Tibial nerve (tissue), 4 donors: Measurements from ENCODE around the gene GRM4. TPM values are rescaled to one million over a fixed set of nuclear protein-coding genes. Genes with fewer than 3 reads are reported as not detected.

Source experiments
- DNase-seq, 2 donors: peaks; one replicate each; pipeline ENCODE4 v3.0.0-alpha.2; 2019; ENCODE audit warnings: low spot score in 2 of 2
- H3K27ac ChIP-seq, 4 donors: fragments of 200-600 bp; sonication (generic) in 3 of 4; one replicate each; pipeline ENCODE4 v1.5.1; 2017 to 2019; ENCODE audit warnings: mild to moderate bottlenecking in 1 of 4
- H3K27me3 ChIP-seq, 2 donors: fragments of 200-600 bp; sonication (generic) in 1 of 2; one replicate each; pipeline versions ENCODE4 v1.5.1 to v1.6.0; 2017 to 2019
- H3K36me3 ChIP-seq, 3 donors: fragments of 200-600 bp; sonication (generic); one replicate each; pipeline ENCODE4 v1.5.1; 2018 to 2019
- H3K4me1 ChIP-seq, 4 donors: fragments of 200-600 bp; sonication (generic) in 3 of 4; one replicate each; pipeline ENCODE4 v1.5.1; 2017 to 2019
- H3K4me3 ChIP-seq, 4 donors: fragments of 200-600 bp; sonication (generic) in 3 of 4; one replicate each; pipeline ENCODE4 v1.5.1; 2017 to 2019; ENCODE audit warnings: mild to moderate bottlenecking in 1 of 4, moderate library complexity in 1 of 4
- H3K9me3 ChIP-seq, 4 donors: fragments of 200-600 bp; sonication (generic) in 3 of 4; one replicate each; pipeline ENCODE4 v1.5.1; 2017 to 2019
- CTCF ChIP-seq, 5 experiments: fragments of 200-600 bp in 3 of 5; fragments of 450-650 bp in 2 of 5; sonication (generic) in 3 of 5; IDR thresholded peaks; one replicate each; pipeline ENCODE4 v1.5.1; 2016 to 2019; ENCODE audit warnings: antibody characterized with exemption in 5 of 5, mild to moderate bottlenecking in 3 of 5, moderate library complexity in 2 of 5
- EP300 ChIP-seq, 2 donors: sonication (generic); formaldehyde crosslinking; IDR thresholded peaks; one replicate each; pipeline ENCODE4 v1.6.1; 2017; ENCODE audit warnings: antibody characterized with exemption in 2 of 2, mild to moderate bottlenecking in 1 of 2
- POLR2A ChIP-seq, 2 donors: fragments of 450-650 bp; IDR thresholded peaks; one replicate each; pipeline ENCODE4 v1.6.1; 2017; ENCODE audit warnings: antibody characterized with exemption in 2 of 2, mild to moderate bottlenecking in 2 of 2, moderate library complexity in 2 of 2
- WGBS, 2 donors: methylation state at CpG; one replicate each; pipeline ENCODE4 v1.1.5; 2018; 5-methylcytosine and 5-hydroxymethylcytosine counted together
- total RNA-seq, 4 donors: library from RNA; depleted of rRNA; stranded (reverse); fragments of >200 nt; gene quantifications; one replicate each; pipeline ENCODE4 v1.1.0, GENCODE V29; 2016

GRM4 gene
- total RNA-seq, 4 donors from 2014 or later = not detected

- TF ChIP-seq EP300 (IDR thresholded peaks at IDR 0.05) (no peak), CTCF (IDR thresholded peaks at IDR 0.05) (no peak), POLR2A (IDR thresholded peaks at IDR 0.05) (no peak)
- Histone ChIP-seq H3K9me3 (no peaks in the 10 kb centered on the region), H3K27me3 (peaks cover 0 to 69% of the 10 kb centered on the region in 2 donors), H3K36me3 (no peaks in the 10 kb centered on the region), H3K27ac (no peak overlapping the region), H3K4me3 (no peak overlapping the region), H3K4me1 (peaks cover 0 to 9% (median 0%) of the 10 kb centered on the region in 4 donors)
- no peak for DNase-seq
- WGBS, 2 donors = 63 to 68% methylated on average over 6 of the region's 6 CpGs
These were observed 82.2 kb downstream of the GRM4 start for GRCh38 chr6:34063651-34064050.

- Histone ChIP-seq H3K9me3 (no peaks in the 10 kb centered on the region), H3K27me3 (peaks cover 0 to 61% of the 10 kb centered on the region in 2 donors), H3K4me1 (peaks cover 0 to 9% (median 0%) of the 10 kb centered on the region in 4 donors), H3K4me3 (no peak overlapping the region), H3K36me3 (no peaks in the 10 kb centered on the region), H3K27ac (no peak overlapping the region)
- TF ChIP-seq EP300 (IDR thresholded peaks at IDR 0.05) (no peak), CTCF (IDR thresholded peaks at IDR 0.05) (no peak), POLR2A (IDR thresholded peaks at IDR 0.05) (no peak)
- WGBS, 2 donors = 71 to 79% methylated on average over 6 to 7 of the region's 7 CpGs
- no peak for DNase-seq
These were observed 83.1 kb downstream of the GRM4 start for GRCh38 chr6:34062815-34063214.

- Histone ChIP-seq H3K27ac (no peak overlapping the region), H3K4me1 (peaks cover 0 to 9% (median 0%) of the 10 kb centered on the region in 4 donors), H3K4me3 (no peak overlapping the region), H3K9me3 (no peaks in the 10 kb centered on the region), H3K27me3 (peaks cover 0 to 56% of the 10 kb centered on the region in 2 donors), H3K36me3 (no peaks in the 10 kb centered on the region)
- TF ChIP-seq POLR2A (IDR thresholded peaks at IDR 0.05) = no peak
- TF ChIP-seq CTCF (IDR thresholded peaks at IDR 0.05) = no peak
- no peak for TF ChIP-seq EP300 (IDR thresholded peaks at IDR 0.05)
- WGBS, 2 donors = 91 to 93% methylated on average over 3 of the region's 3 CpGs
- no peak for DNase-seq
These were observed 83.7 kb downstream of the GRM4 start for GRCh38 chr6:34062156-34062555.

- H3K9me3 ChIP-seq = no peaks in the 10 kb centered on the region
- no peaks in the 10 kb centered on the region for H3K36me3 ChIP-seq
- WGBS, 2 donors = 55 to 92% methylated on average over 3 of the region's 3 CpGs
- peaks cover 0 to 16% (median 0%) of the 10 kb centered on the region in 4 donors for H3K4me1 ChIP-seq
- peaks cover 0 to 48% of the 10 kb centered on the region in 2 donors for H3K27me3 ChIP-seq
- H3K4me3 ChIP-seq = no peak overlapping the region
- no peak for TF ChIP-seq EP300 (IDR thresholded peaks at IDR 0.05)
- no peak for TF ChIP-seq CTCF (IDR thresholded peaks at IDR 0.05)
- no peak for TF ChIP-seq POLR2A (IDR thresholded peaks at IDR 0.05)
- no peak overlapping the region for H3K27ac ChIP-seq
- no peak for DNase-seq
These were observed 84.5 kb downstream of the GRM4 start for GRCh38 chr6:34061348-34061747.

- Histone ChIP-seq H3K27ac (no peak overlapping the region), H3K4me1 (peaks cover 0 to 11% (median 0%) of the 10 kb centered on the region in 4 donors), H3K4me3 (no peak overlapping the region), H3K36me3 (no peaks in the 10 kb centered on the region), H3K9me3 (no peaks in the 10 kb centered on the region), H3K27me3 (peaks cover 0 to 34% of the 10 kb centered on the region in 2 donors)
- no peak for DNase-seq
- WGBS, 2 donors = 76 to 95% methylated on average over 3 of the region's 3 CpGs
- TF ChIP-seq EP300 (IDR thresholded peaks at IDR 0.05) = no peak
- no peak for TF ChIP-seq CTCF (IDR thresholded peaks at IDR 0.05)
These were observed 86.0 kb downstream of the GRM4 start for GRCh38 chr6:34059914-34060313.
